Measurements from ENCODE around the gene ZBTB47.

- no peak for TF ChIP-seq CTCF (IDR thresholded peaks at IDR 0.05)
- no peak for TF ChIP-seq EZH2phosphoT487 (IDR thresholded peaks at IDR 0.05)
- TF ChIP-seq EZH2 (IDR thresholded peaks at IDR 0.05), result no peak
Observed at GRCh38 chr3:42639192-42639591, 14.3 kb upstream of the ZBTB47 start.

Measured in neural progenitor cell (in vitro differentiated cells).